Tibial nerve (tissue), 4 donors: Measurements from ENCODE around the gene CDCA8.
"Not testable (repeated sequence)": the region's sequence is repeated elsewhere in the genome, so short reads cannot be mapped to it uniquely, and the experiment has no call there.

ENCODE experiments used
- EP300 ChIP-seq, 2 donors: sonication (generic); formaldehyde crosslinking; IDR thresholded peaks; one replicate each; pipeline ENCODE4 v1.6.1; 2017; ENCODE audit warnings: antibody characterized with exemption in 2 of 2, mild to moderate bottlenecking in 1 of 2
- POLR2A ChIP-seq, 2 donors: fragments of 450-650 bp; IDR thresholded peaks; one replicate each; pipeline ENCODE4 v1.6.1; 2017; ENCODE audit warnings: antibody characterized with exemption in 2 of 2, mild to moderate bottlenecking in 2 of 2, moderate library complexity in 2 of 2
- TF ChIP-seq, protein P1 (sequence below), 5 experiments: fragments of 200-600 bp in 3 of 5; fragments of 450-650 bp in 2 of 5; sonication (generic) in 3 of 5; IDR thresholded peaks; one replicate each; pipeline ENCODE4 v1.5.1; 2016 to 2019; ENCODE audit warnings: antibody characterized with exemption in 5 of 5, mild to moderate bottlenecking in 3 of 5, moderate library complexity in 2 of 5

DNA sequence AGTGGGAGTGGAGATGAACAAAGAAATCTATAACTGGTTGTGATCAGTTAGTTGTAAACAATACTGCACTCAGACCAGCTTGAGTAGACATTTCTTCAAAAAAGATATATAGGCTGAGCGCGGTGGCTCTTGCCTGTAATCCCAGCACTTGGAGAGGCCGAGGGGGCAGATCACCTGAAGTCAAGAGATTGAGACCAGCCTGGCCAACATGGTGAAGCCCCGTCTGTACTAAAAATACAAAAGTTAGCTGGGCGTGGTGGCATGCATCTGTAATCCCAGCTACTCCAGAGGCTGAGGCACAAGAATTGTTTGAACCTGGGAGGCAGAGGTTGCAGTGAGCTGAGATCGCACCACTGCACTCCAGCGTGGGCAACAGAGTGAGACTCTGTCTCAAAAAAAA lies 45.7 kb downstream of the CDCA8 start:
- TF ChIP-seq, protein P1, sequence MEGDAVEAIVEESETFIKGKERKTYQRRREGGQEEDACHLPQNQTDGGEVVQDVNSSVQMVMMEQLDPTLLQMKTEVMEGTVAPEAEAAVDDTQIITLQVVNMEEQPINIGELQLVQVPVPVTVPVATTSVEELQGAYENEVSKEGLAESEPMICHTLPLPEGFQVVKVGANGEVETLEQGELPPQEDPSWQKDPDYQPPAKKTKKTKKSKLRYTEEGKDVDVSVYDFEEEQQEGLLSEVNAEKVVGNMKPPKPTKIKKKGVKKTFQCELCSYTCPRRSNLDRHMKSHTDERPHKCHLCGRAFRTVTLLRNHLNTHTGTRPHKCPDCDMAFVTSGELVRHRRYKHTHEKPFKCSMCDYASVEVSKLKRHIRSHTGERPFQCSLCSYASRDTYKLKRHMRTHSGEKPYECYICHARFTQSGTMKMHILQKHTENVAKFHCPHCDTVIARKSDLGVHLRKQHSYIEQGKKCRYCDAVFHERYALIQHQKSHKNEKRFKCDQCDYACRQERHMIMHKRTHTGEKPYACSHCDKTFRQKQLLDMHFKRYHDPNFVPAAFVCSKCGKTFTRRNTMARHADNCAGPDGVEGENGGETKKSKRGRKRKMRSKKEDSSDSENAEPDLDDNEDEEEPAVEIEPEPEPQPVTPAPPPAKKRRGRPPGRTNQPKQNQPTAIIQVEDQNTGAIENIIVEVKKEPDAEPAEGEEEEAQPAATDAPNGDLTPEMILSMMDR (IDR thresholded peaks at IDR 0.05) = not testable (repeated sequence)
- TF ChIP-seq EP300, POLR2A (IDR thresholded peaks at IDR 0.05): not testable (repeated sequence)
